ENCODE data around the gene GNB1L. TPM values are rescaled to one million over a fixed set of nuclear protein-coding genes. Genes with fewer than 3 reads are reported as not detected.
A peak's percentile ranks its signal among the peaks of the same experiment; 100 is the strongest.

The GNB1L gene
- polyA plus RNA-seq, 3 donors, result 3.4 to 6.0 (median 4.8) TPM

GRCh38 chr22:19755145-19755710, 99.4 kb downstream of the GNB1L start:
- Mint-ChIP-seq H3K4me3 (peak overlapping the region in 1 of 2 donors; percentile 82), H3K9me3 (peaks cover 0 to 28% (median 13%) of the 10 kb centered on the region in 7 donors), H3K27me3 (ENCODE audit: low read depth in 3 of 3) (peaks cover 64 to 94% (median 76%) of the 10 kb centered on the region in 3 donors), H3K4me1 (peaks cover 25% of the 10 kb centered on the region), H3K27ac (no peak overlapping the region), H3K36me3 (peaks cover 8 to 11% of the 10 kb centered on the region in 2 donors)
- Histone ChIP-seq H3K79me2 (ENCODE audit: insufficient read depth, low read length) (no peaks in the 10 kb centered on the region), H3K4me1 (ENCODE audit: control insufficient read depth in 1 of 2, insufficient read depth in 2 of 2, low read length in 2 of 2) (peaks cover 18 to 26% of the 10 kb centered on the region in 2 donors), H4K20me1 (ENCODE audit: insufficient read depth, low read length) (no peaks in the 10 kb centered on the region), H3K36me3 (replicated peaks in 1 of 2; ENCODE audit: control insufficient read depth in 1 of 2, insufficient read depth in 2 of 2, low read length in 2 of 2) (no peaks in the 10 kb centered on the region), H3K27me3 (ENCODE audit: control insufficient read depth in 2 of 2, insufficient read depth in 2 of 2, low read length in 2 of 2) (peaks cover 41 to 87% of the 10 kb centered on the region in 2 donors), H2AFZ (ENCODE audit: insufficient read depth, low read depth, low read length, poor library complexity, severe bottlenecking) (no peak overlapping the region), H3K4me2 (replicated peaks; ENCODE audit: extremely low read depth, low read length, poor library complexity, severe bottlenecking) (no peak overlapping the region), H3K27ac (ENCODE audit: low read depth in 1 of 2, low read length in 2 of 2) (no peak overlapping the region), H3K9ac (ENCODE audit: insufficient read depth, low read length, poor library complexity, severe bottlenecking) (no peak overlapping the region), H3K4me3 (replicated peaks in 1 of 3; ENCODE audit: low read depth in 2 of 3, low read length in 3 of 3) (no peak overlapping the region), H3K9me3 (replicated peaks in 1 of 2; ENCODE audit: control insufficient read depth in 1 of 2, insufficient read depth in 1 of 2, low read length in 2 of 2) (peaks cover 0 to 35% of the 10 kb centered on the region in 2 donors)
- intact Hi-C loops (cut with micrococcal nuclease), result no loop called here
- WGBS (ENCODE audit: insufficient coverage), result 2% methylated on average over 58 of the region's 59 CpGs
- TF ChIP-seq, protein P1, sequence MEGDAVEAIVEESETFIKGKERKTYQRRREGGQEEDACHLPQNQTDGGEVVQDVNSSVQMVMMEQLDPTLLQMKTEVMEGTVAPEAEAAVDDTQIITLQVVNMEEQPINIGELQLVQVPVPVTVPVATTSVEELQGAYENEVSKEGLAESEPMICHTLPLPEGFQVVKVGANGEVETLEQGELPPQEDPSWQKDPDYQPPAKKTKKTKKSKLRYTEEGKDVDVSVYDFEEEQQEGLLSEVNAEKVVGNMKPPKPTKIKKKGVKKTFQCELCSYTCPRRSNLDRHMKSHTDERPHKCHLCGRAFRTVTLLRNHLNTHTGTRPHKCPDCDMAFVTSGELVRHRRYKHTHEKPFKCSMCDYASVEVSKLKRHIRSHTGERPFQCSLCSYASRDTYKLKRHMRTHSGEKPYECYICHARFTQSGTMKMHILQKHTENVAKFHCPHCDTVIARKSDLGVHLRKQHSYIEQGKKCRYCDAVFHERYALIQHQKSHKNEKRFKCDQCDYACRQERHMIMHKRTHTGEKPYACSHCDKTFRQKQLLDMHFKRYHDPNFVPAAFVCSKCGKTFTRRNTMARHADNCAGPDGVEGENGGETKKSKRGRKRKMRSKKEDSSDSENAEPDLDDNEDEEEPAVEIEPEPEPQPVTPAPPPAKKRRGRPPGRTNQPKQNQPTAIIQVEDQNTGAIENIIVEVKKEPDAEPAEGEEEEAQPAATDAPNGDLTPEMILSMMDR (IDR thresholded peaks at IDR 0.05), result no peak
- DNase-seq, result no peak

DNA sequence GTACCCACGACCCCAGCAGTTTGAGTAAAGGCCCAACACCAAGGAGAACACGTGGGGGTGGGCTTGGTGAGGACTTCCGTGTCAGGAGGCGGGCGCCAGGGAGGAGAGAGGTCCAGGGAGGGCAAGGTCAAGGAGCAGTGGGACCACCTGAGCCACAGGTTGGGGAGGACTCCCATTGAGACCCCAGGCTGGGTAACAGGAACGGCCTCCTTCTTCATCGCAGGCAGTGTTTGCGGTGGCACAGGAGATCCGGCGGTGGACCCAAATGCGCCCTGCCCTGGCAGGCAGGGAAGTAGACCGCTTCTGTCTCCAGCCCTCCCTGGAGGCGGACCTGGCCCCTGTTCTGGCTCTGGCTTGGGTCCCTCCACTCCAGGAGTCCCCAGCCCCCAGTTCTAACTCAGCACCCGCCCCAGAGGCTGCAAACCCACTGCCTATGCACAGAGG, 100.0 kb downstream of the GNB1L start:
- Histone ChIP-seq H4K20me1 (ENCODE audit: insufficient read depth, low read length) (no peaks in the 10 kb centered on the region), H3K9me3 (replicated peaks in 1 of 2; ENCODE audit: control insufficient read depth in 1 of 2, insufficient read depth in 1 of 2, low read length in 2 of 2) (peaks cover 0 to 33% of the 10 kb centered on the region in 2 donors), H3K27ac (ENCODE audit: low read depth in 1 of 2, low read length in 2 of 2) (no peak overlapping the region), H3K79me2 (ENCODE audit: insufficient read depth, low read length) (no peaks in the 10 kb centered on the region), H3K4me3 (replicated peaks in 1 of 3; ENCODE audit: low read depth in 2 of 3, low read length in 3 of 3) (no peak overlapping the region), H2AFZ (ENCODE audit: insufficient read depth, low read depth, low read length, poor library complexity, severe bottlenecking) (no peak overlapping the region), H3K4me2 (replicated peaks; ENCODE audit: extremely low read depth, low read length, poor library complexity, severe bottlenecking) (no peak overlapping the region), H3K36me3 (replicated peaks in 1 of 2; ENCODE audit: control insufficient read depth in 1 of 2, insufficient read depth in 2 of 2, low read length in 2 of 2) (no peaks in the 10 kb centered on the region), H3K4me1 (ENCODE audit: control insufficient read depth in 1 of 2, insufficient read depth in 2 of 2, low read length in 2 of 2) (peaks cover 14 to 24% of the 10 kb centered on the region in 2 donors), H3K27me3 (ENCODE audit: control insufficient read depth in 2 of 2, insufficient read depth in 2 of 2, low read length in 2 of 2) (peaks cover 39 to 82% of the 10 kb centered on the region in 2 donors), H3K9ac (ENCODE audit: insufficient read depth, low read length, poor library complexity, severe bottlenecking) (no peak overlapping the region)
- H3K4me3 Mint-ChIP-seq, result peak overlapping the region in 1 of 2 donors; percentile 82
- DNase-seq, result no peak
- TF ChIP-seq, protein P1 (IDR thresholded peaks at IDR 0.05), result no peak
- peaks cover 59 to 91% (median 73%) of the 10 kb centered on the region in 3 donors for H3K27me3 Mint-ChIP-seq (ENCODE audit: low read depth in 3 of 3)
- peaks cover 4 to 6% of the 10 kb centered on the region in 2 donors for H3K36me3 Mint-ChIP-seq
- no peak overlapping the region for H3K27ac Mint-ChIP-seq
- intact Hi-C loops (cut with micrococcal nuclease), result no loop called here
- peaks cover 20% of the 10 kb centered on the region for H3K4me1 Mint-ChIP-seq
- peaks cover 0 to 25% (median 8%) of the 10 kb centered on the region in 7 donors for H3K9me3 Mint-ChIP-seq
- WGBS (ENCODE audit: insufficient coverage), result 32% methylated on average over 11 of the region's 14 CpGs
